ENCODE data around the gene RANBP3.
"Not testable (repeated sequence)": the region's sequence is repeated elsewhere in the genome, so short reads cannot be mapped to it uniquely, and the experiment has no call there.

Gene RANBP3

GRCh38 chr19:5896365-5897076, 81.4 kb downstream of the RANBP3 start:
- no peak for DNase-seq

DNA sequence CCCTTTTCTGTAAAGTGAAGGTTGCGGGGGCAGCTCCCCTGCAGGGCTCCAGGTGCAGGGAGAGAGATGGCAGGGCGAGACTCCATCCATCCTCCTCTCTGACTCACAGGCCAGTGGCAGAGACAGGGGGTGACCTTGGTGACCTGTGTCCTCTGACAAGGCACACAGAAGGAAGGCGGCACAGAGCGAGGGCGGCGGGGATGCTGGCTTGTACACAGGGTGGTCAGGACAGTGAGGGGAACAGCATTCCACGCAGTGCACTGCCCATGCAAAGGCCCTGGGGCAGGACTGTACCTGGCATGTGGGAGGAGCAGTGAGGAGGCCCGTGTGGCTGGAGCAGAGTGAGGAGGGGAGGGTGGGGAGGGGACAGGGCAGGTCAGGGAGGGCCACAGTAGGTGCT, 82.0 kb downstream of the RANBP3 start:
- DNase-seq, result no peak

- no peak for DNase-seq
These were observed 82.5 kb downstream of the RANBP3 start for GRCh38 chr19:5895409-5895808.

DNA sequence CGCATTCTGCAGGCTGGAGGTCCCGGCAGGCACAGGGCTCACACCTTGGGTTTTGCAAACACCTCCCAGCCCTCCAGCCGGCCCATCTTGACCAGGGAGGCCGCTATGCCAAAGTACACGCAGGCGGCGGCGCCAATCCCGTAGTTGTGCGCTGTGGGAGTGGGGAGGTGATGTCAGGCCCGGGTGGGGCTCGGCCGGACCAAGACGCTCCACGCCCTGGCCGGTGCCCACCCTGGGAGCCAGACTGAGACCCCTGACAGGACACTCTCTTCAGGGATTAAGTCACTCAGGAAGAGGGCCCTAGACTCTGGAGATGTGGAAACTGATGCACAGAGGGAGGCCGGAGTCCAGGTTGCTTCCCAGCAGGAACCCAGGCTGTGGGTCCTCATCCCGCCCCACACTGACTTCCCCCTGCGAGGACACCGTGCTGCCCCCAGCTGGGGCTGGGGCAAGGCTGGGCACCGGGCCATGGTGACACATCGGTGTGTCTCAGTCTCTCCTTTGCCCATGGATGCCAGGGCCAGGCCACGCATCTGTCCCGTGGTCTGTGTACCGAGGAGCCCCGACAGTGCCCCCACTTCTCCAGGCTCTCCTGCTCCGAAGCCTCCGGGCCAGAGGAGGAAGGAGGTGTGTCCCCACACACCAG, 83.1 kb downstream of the RANBP3 start:
- DNase-seq, result no peak

DNA sequence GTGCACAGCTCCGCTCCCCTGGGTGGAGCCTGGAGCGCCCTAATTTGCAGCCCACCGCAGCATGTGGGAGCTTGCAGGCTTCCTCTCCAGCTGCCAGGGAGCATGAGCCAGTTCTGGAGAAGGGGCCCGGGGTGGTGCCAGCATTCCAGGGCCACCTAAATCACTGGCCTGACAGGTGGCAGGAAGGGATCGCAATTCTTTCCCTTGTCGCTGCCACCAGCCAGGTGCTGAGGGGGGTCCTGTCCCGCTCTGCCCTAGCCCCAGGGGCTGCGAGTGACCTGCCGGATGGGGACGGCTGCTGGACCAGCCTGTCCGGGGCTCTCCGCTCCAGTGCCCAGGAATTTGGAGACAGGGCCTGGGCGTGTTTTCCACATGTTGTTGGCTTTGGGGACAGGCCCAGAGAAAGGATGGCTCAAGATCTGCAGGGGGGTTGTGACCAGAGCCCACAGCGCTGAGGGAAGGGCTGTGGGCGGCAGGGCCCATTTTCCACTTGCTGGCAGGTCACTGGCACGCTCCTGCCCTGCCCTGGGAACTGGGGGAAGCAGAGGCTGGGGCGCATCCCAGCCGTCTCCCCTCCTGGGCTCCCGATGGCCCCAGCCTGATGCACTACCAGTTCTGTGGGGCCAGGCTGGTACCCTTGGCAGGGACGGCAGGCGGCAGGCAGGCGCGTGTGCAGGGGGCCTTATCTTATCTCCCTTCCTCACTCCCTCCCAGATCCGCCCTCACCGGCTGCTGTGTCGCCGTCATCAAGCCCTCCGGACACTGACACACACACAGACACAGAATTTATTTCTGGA, 83.8 kb downstream of the RANBP3 start:
- DNase-seq, result no peak

GRCh38 chr19:5893296-5893903, 84.5 kb downstream of the RANBP3 start:
- no peak for DNase-seq

DNA sequence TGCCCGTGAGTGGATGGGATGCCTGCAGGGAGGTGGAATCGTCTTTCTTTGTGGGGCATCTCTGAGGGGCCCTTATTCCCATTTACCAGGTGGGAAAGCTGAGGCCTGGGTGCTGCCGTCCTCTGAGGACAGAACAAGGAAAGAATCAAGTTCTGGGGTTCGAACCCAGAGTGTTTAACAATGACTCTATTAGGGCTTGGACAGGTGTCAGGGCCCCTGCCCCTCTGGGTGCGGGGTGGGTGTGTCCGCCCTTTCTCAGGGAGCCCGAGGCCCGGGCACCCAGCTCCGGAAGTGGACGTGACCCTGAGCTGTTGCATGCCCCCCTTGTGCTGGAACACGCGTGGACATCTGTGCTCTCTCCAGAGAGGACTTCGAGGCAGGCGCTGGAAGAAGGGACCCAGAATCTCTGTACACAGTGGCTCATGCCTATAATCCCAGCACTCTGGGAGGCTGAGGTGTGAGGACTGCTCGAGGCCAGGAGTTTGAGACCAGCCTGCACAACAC, 85.1 kb downstream of the RANBP3 start:
- no peak for DNase-seq

DNA sequence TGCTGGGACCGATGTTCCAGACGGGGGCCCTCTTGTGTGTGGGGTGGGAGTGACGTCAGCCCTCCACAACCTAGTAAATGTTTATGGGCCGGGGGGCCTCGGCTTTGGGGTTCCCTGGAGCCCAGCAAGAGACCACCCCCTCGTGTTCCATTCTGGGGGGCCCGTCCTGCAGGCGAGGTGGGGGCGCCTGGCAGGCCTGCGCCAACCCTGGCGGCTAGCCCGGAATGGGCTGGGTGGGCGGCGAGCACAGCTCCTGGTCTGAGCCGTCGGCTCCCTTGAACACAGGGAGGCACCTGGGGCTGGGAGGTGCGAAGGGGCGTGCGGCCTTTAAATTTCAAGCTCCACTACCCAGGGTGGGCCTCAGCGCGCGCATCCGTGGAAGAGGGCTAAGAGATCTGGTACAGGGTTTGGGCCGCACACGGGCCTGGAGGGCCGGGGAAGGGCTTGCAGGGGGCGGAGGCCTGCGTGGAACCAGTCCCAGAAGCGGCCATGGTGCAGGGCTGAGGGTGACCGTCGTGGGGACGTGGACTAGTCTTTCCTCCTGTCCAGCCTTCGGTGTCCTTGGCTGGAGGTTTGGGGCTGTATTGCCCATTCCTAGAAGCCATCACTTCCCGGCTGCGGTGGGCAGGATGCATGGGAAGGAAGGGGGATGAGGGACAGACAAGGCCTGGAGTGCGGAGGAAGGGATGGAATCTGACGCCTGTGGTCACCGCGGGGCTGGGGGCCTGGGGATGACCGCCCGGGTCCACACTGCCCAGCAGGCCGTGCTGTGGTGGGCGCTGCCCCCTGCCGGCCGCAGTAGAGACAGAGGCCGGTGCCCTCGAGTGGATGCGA, 85.8 kb downstream of the RANBP3 start:
- no peak for DNase-seq

DNA sequence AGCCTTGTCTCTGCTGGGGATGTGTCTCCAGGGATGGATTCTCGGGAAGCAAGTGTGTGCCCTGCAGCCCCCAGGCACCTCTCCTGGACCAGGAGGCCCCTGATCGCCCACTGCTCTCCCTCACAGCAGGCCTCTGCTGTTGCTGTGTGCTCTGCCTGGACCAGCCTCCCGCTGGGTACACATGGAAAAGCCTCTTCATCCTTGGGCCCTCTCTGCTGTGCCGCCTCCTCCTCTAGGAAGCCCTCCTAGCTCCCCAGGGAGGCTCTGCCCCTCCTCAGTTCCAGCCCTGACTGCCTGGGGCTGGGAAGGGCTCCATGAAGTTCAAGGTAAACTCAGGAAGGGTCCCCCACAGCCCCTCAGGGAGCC, 86.4 kb downstream of the RANBP3 start:
- DNase-seq, result no peak

DNA sequence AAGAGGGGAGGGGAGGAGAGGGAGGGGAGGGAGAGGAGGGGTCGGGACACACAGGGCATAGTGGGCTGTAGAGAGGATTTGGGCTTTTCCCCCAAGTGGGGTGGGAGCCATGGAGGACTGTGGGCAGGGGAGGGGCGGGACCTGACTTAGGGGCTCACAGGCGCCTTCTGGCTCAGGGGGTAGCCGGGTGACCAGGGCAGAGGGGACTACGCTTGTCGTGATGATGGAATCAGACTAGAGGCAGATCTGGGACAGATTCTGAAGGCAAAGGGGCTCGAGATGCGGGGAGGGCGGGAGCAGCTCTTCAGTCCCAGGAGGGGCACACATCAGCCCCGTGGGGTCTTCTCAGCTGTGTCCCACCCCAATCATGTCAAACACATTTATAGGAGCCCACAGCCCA, 87.8 kb downstream of the RANBP3 start:
- DNase-seq, result no peak

GRCh38 chr19:5889288-5889971, 88.5 kb downstream of the RANBP3 start:
- DNase-seq, result no peak

DNA sequence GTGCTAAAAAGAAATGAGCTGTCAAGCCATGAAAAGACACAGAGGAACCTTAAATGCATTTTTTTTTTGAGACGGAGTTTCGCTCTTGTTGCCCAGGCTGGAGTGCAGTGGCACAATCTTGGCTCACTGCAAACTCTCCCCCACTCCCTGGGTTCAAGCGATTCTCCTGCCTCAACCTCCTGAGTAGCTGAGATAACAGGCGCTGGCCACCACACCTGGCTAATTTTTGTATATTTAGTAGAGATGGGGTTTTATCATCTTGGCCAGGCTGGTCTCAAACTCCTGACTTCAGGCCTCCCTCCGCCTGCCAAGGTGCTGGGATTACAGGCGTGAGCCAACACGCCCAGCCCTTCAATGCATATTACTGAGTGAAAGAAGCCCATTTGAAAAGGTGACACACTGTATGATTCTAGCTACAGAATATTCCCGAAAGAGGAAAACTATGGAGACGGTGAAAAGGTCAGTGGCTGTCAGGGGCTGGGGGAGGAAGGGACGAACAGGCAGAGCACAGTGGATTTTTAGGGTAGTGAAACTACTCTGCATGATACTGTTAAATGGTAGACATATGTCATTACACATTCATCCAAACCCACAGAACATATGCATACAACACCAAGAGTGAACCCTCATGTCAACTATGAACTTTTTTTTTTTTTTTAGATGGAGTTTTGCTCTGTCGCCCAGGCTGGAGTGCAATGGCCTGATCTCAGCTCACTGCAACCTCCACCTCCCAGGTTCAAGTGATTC, 93.7 kb downstream of the RANBP3 start:
- DNase-seq, result not testable (repeated sequence)

DNA sequence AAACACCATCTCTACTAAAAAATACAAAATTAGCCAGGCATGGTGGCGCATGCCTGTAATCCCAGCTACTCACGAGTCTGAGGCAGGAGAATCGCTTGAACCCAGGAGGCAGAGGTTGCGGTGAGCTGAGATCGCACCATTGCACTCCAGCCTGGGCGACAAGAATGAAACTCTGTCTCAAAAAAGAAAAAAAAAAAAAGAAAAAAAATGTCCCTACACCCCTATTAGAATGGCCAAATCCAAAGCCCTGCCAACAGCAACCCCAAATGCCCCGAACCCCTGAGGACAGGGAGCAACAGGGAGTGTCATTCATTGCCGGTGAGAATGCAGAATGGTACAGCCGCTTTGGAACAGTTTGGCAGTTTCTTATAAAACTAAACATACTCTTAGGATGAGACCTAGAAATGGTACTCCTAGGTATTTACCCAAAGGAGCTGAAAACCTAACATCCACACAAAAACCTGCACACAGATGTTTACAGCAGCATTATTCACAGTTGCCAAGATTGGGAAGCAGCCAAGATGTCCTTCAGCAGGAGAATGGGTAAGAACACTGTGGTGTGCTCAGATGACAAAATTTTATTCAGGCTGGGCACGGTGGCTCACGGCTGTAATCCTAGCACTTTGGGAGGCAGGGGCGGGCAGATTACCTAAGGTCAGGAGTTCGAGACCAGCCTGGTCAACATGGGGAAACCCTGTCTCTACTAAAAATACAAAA, 94.6 kb downstream of the RANBP3 start:
- not testable (repeated sequence) for DNase-seq

- DNase-seq, result no peak
These were observed 95.4 kb downstream of the RANBP3 start for GRCh38 chr19:5882421-5882968.

GRCh38 chr19:5881543-5882299, 96.2 kb downstream of the RANBP3 start:
- DNase-seq, result no peak

DNA sequence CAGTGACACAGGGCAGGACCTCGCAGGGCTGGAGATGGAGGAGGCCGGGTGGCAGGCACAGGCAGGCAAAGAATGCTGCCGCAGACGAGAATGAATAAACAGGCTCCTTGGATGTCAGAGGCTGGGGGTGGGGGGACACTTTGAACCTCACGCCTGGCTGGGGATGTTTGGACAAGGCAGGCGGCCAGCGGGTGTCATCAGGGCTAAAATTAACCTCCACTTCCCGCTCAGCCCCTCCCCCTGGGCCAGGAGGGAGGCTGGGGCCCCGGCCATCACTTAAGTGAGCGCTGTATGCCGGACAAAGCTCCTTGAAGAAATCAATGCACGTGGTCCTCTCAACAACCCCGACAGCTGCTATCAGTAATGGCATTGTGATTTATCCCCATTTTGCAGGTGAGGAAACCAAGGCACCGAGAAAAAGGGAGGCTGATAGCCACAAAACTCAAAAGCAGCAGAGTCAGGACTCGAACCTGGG, 97.3 kb downstream of the RANBP3 start:
- no peak for DNase-seq

GRCh38 chr19:5880196-5880595, 97.7 kb downstream of the RANBP3 start:
- no peak for DNase-seq

DNA sequence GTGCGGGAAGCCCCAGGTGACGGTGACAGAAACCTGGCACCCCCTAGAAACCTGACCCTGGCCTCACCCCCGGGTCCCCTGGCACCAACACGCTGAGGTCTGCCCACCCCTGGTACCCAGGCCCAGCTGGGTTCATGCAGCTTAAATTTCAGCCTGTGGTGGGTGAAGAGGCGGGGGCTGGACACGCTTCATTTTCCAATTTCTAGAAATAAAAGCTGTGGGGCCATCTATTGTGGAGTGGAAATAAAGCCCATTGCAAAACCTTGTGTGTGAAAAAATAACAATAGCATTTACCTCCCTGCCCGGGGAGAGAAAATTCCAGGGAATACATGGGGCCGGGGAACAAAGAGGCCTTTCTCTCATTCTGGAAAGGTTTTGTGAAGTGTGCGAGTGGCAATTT, 100.1 kb downstream of the RANBP3 start:
- no peak for DNase-seq

GRCh38 chr19:5877427-5877826, 100.5 kb downstream of the RANBP3 start:
- DNase-seq, result no peak

All from activated effector memory CD4-positive, alpha-beta T cell treated with anti-CD3 and anti-CD28 coated beads, Interleukin-2, amount 50 U/mL, for 16 hours (primary cell).